ENCODE measurements around the gene PROK1. TPM values are rescaled to one million over a fixed set of nuclear protein-coding genes. Genes with fewer than 3 reads are reported as not detected.
"Not testable (repeated sequence)": the region's sequence is repeated elsewhere in the genome, so short reads cannot be mapped to it uniquely, and the experiment has no call there.

The PROK1 gene, protein sequence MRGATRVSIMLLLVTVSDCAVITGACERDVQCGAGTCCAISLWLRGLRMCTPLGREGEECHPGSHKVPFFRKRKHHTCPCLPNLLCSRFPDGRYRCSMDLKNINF
- total RNA-seq = not detected in 2 replicates

DNA sequence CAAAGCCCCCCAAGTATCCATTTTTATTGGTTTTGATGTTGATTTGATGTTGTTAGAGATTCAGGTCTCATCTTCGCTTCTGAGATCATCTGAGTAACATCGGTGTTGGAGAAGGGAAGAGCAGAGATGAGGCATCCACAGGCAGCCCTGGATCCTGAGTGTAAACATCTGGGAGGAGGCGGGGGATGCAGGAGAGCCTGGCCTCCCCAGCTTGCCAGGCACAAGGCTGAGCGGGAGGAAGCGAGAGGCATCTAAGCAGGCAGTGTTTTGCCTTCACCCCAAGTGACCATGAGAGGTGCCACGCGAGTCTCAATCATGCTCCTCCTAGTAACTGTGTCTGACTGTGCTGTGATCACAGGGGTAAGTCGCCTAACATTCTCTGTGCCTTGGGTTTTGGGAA lies at the start of gene PROK1:
PROK1 (plus strand) TSS at position 221 of the 400 bp plus-strand sequence; CDS start at position 289, 68 bp downstream.
- no peak for DNase-seq (ENCODE audit: low read depth)

DNA sequence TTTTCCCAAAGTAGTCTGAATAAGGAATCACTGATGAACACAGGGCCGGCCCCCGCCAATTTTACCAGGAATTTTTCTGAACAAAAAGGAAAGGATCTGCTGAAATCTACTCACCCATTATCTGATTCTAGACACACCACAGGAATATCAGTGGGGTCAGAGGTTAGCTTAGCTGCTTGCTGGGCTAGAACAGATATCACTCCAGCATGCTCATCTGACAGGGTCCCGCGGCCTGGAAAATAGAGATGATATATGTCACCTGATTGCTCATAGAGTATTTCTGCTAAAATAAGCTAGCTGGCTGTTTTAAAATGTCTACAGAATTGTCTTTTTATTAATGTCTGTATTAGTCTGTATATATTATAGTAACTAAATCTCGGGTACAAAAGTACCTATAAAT lies 47.1 kb upstream of the PROK1 start:
- DNase-seq (ENCODE audit: low read depth) = no peak

DNA sequence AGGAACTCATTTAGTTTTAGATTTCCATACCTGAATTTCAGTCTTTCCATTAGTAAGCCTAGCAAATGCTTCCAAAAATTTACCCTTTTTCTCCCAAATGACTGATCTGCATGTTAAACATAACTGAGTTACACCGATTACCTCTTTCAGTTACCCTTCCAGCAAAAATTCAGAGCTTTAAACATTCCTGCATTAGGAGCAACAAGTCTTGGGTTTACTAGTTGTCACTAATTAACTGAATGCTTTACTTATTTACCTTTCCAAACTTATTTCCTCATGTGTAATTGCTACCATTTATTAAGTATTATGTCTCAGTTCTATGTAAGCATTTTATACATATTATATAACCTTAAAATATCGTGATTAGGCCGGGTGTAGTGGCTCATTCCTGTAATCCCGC lies 46.5 kb upstream of the PROK1 start:
- DNase-seq (ENCODE audit: low read depth) = peak; percentile 70

DNA sequence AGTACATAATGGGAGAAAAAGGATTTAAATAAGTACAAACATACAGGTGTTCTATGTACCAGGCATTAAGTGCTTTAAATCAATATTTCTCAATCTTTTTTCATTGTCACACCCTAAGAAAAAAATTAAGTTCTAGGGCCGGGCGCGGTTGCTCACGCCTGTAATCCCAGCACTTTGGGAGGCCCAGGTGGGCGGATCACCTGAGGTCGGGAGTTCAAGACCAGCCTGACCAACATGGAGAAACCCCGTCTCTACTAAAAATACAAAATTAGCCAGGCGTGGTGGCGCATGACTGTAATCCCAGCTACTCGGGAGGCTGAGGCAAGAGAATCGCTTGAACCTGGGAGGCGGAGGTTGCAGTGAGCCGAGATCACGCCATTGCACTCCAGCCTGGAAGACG lies 44.5 kb upstream of the PROK1 start:
- DNase-seq (ENCODE audit: low read depth) = not testable (repeated sequence)

DNA sequence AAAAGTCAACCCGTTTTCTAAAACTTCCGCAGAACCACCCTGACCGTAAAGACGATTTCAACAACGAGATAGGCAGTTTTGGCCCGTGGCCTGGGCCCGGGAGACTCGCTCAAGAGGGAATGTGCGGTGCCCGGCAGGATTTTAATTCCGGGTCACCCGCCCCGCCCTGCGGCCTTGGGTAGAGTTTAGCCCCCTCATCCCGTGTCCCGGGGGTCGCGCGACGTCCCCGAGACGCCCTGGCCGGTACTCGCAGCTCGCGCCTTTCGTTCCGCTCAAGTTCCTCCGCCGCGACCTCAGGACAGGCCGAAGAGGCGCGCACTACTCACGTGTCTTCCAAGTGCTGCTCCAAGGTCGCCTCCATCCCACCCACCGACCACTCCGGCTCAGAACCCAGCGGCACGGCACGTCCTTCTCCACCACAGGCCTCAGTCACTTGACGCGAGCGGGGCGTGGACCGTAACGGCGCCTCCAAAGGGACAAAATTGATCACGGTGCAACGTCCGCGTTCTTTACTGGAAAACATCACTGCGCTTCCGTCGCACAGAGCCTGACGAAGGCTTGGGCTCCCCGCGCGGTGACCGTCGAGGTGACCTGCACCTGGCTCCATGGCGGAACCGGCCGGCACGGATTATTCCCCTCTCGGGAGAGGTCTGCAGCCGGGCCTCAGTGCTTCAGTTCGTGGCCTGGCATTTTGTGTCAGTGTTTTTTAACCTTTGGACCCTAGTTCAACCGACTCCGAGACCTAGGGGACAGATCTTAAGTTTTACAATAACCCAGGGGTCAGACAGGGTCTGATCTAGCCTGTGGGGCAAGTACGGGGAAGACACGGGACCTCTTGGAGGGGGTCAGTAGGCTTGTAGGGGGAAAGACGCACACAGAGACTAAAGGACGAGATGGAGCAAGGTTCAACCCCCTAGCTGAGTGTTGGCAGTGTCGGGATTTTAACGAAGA lies 43.4 kb upstream of the PROK1 start, which contains the start of gene LAMTOR5:
LAMTOR5 (minus strand) TSS at position 435 of the 951 bp plus-strand sequence; CDS start at position 361, 74 bp downstream.
- DNase-seq (ENCODE audit: low read depth) = peak; percentile 82

DNA sequence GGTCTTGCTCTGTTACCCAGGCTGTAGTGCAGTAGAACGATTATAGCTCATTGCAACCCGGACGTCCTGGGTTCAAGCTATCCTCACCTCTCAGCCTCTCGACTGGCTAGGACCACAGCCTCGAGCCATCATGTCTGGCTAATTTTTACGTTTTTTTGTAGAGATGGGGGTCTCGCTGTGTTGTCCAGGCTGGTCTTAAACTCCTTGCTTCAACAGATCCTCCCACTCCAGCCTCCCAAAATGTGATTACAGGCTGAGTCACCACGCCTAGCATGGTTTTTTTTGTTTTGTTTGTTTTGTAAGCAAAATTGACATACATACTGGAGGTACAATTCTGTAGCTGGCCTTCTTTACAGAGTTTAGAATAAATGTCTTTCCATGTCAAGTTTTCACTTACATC lies 42.5 kb upstream of the PROK1 start:
- DNase-seq (ENCODE audit: low read depth) = no peak

DNA sequence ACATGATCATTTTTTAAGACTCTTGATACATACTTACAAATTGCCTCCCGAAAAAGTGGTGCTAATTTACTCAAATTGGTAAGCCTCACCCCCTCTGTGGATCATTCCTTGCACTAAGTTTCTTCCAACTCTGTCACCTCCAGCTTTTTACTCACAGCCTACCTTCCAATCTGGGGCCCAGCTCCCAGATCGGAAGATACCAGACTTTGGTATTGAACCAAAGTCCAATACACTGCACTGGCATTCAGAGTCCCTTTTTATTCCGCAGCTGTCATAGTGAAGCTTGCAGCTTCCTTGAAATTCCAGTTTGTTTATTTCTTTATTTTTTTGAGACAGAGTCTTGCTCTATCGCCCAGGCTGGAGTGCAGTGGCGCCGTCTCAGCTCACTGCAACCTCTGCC lies 41.6 kb upstream of the PROK1 start:
- DNase-seq (ENCODE audit: low read depth) = no peak

DNA sequence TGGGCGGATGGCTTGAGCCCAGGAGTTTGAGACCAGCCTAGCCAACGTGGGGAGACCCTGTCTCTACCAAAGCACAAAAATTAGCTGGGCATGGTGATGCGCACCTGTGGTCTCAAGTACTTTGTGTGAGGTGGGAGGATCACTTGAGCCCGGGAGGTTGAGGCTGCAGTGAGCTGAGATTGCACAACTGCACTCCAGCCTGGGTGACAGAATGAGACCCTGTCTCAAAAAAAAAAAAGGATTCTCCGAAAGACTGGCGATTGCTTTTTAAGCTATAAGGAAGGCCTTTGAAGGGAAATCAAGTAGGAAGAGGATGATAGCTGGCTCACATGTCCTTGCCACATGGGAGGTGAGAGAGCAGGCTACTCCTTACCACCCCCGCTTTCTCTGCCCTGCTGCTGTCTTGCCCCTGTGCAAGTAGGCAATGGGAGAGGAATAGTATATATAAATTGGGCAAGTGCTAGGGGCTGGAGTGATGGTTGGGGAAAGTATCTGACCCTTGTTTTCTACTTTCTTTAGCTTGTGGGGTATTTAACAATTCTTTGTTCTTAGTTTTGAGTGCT lies 39.7 kb upstream of the PROK1 start:
- no peak for DNase-seq (ENCODE audit: low read depth)

DNA sequence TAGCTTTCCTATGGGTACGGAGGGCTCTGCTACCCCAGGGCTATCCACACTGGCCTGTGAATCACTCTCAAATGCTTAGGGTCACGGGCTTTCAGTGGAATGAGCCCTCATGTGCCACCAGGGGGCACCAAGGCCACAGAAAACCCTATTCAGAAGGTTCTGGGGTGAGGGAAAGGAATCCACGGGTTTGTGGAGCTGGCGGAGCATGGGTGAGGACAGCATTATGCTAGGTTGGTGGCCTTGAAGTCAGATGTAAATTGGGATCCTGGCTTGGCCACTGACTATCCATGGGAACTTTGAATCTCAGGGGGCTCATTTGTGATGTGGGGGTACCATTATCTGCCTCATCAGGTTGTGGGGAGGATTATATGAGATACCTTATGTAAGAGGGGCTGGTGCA lies 38.4 kb upstream of the PROK1 start:
- DNase-seq (ENCODE audit: low read depth) = peak; percentile 74

DNA sequence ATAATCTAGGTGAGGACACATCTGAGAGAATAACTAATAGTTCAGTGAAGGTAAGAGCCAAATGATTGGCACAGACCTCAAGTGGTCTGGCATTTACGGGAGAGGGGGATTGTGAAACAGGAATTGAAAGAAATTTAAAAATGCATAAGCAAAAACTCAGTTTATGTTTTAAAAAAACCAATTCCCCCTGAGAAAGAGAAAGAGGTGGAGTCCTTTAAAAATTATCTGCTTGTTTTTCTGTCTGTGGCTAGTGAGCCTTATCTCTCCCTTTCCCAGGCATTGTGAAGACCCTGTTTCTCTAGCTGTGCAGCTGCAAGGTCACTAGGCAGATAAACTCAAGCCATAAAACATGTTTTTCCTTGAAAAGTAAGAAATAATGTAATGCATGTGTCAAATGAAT lies 37.9 kb upstream of the PROK1 start:
- DNase-seq (ENCODE audit: low read depth) = not testable (repeated sequence)

DNA sequence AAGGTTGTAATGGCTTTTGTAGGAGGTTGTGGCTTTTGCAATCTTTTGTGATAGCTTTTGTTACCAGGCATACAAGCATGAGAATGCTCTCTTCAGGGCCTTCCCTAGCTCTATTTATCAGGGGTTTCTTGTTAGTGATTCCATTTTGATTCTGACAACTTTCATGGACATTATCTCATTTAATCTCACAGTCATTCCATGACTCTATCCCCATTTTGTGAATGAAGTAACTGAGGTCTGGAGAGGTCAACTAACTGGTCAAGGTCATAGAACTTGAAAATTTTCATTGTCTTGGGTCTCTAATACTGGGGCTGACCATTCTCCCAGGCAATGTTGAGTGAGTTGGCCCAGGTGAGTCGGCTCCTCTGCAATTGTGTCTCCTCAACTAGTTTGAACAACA lies 32.2 kb upstream of the PROK1 start:
- DNase-seq (ENCODE audit: low read depth) = no peak

DNA sequence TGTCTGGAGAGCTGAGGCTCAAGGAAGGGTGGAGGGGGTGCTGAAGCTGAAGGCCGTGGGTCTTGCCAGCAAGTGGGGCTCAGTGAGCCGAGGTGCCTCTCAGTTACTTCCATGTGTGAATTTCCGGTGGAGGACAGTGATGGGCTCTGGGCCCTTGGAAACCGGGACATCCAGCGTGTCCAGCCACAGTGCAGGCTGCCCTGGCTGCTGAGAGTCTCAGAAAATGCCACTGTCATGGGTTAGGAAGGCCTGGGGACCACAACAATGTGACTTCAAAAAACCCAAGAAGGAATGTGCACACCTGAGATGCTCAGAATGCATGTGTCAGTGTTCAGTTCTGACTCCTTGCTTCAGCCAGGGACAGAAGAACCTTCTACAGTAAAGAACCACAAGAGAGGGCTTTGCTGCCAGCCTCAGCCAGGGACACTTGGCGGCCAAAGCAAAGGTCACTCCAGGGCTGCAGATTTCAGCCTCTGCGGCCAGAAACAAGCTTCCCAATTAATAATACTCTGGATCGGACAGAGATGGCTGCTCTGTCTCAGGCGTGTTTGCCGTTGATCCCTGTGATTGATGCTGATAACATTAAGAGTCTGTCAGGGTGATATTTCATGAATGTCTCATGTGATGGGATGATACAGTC lies 30.8 kb upstream of the PROK1 start:
- no peak for DNase-seq (ENCODE audit: low read depth)

DNA sequence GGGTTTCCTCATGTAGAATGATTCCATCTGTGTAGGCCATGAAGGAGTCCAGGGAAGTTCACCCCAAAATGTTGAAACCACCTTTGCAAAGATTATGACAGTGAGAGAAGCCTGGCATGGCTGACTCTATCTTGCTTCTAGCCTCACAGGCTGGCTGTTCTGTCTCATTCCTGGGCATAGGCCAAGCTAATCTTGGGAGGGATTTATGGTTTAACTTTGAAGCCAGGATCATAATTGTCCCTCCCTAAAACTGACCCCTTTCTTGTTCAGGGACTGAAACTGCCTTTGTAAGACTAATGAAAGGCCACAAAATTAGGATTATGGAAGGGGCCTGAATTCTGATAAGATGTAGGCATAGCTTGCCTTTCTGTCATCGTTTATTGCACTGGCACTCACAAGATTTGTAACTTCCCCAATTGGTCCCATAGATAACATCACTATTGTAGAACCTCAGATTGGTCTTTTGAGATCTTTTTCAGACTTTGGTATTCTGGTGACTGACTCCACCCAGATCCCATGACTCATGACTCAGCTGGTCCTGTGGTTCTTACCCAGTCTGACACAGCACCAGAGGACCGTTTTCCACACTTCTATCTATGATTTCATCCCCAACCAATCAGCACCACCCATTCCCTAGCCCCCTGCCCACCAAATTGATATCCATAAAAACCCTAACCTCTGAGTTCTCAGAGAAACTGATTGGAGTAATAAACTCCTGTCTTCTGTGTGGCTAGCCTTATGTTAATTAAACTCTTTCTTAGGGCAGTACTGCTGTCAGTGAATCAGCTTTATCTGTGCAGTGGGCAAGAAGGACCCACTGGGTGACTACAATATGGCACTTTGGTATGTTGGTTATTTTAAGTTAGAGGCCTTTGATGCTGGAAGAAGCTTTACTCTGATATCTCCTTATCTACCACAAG lies 29.8 kb upstream of the PROK1 start:
- DNase-seq (ENCODE audit: low read depth) = peak; percentile 35

DNA sequence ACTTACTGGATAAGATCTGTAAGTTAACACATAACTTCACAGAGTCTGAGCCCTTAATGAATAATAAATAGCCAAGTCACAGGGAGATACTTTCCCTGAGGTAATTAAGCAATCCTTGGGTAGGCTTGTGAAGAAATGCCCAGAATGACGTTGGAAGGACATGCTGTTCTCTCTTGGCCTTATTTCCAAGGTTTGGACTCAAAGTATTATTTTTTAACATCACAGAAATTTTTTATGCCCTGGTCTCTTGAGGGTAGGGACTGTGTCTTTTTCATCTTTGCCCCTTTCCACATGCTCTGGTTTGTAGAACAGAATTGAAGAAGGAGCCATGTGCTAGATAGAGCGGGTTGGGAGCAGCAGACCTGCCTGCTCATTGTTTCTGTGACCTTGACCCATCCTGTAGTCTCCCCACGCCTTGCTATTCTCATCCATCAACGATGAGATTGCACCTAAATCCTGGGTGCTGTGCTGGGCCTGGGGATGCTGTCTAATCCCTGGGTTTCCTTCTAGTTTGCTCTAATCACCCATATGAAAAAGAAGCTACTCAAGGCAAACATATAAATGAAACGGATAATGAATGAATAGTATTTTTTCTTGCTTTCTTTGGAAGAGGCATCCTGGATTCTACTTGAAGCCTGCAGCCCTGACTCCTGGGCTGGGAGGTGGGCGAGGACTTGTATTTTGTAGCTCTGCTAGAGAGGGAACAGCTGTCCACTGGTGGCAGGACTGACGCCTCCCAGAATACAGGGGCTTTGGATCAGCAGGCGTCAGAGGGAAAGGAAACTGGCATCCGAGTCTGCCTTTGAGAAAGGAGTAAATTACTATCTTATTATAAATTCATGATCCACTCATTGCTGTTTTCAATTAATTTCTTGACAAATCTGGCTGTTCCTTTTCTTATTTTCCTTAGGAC lies 26.0 kb upstream of the PROK1 start:
- DNase-seq (ENCODE audit: low read depth) = no peak

DNA sequence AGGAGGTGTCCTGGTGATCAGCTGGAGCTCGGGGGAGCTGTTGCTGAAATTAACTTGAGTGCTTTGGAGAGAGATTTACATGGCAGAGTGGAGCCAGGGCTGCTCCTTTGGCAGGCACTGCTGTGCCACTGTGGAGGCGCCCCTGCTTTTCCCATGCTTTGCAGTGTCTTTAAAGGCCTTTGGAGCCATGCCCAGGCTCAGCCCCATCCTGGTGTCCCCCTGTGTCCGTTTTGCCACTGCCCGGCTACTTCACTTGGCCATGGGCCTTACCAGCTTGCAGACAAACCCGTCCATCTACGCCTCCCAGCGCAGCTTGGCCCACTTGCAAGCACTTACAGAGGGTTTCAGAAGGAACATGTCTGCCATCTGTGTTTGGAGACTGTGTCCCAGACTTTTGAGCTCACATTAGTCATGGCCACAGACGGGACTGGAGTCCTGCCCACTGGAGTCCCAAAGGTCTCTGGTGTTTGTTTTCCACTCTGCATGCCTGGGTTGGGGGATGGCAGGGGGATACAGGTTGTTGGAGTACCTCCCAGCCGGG lies 25.3 kb upstream of the PROK1 start:
- DNase-seq (ENCODE audit: low read depth) = no peak

DNA sequence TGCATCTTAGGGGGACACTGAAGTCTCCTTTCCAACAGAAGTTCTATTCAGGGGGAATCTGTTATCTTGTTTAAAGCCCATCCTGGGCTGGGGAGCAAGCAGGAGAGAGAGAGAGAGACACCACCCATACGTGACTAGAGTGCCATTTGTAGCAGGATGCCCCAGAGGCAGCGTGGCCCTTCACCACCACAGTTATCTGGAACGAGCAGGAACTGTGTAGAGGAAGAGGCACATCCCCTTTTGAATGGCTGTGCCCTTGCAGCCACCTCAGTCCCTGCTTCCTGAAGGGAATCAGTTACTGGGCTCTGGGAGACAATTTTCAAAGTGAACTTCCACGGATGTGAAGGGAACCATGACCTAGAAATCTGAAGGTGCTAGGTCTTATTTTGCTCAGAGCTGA lies 24.1 kb upstream of the PROK1 start:
- DNase-seq (ENCODE audit: low read depth) = no peak

DNA sequence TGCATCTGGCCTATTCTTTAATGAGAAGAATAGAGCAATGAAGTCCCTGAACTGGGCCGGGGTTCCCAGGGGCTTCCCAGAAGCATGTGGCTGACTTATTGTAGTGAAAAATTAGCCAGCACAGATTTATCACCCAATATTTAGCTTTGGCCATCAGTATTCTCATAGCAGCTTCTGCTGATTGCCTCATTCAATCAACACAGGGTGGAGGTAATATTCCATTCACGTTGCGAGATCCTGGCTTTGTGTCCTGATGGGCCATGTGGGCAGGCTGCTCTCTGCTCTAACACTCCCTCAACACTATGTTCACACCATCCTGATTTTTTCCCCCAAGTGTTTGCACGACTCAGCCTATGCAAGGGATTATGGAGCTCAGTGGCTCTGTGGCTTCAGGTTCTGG lies 22.0 kb upstream of the PROK1 start:
- no peak for DNase-seq (ENCODE audit: low read depth)

DNA sequence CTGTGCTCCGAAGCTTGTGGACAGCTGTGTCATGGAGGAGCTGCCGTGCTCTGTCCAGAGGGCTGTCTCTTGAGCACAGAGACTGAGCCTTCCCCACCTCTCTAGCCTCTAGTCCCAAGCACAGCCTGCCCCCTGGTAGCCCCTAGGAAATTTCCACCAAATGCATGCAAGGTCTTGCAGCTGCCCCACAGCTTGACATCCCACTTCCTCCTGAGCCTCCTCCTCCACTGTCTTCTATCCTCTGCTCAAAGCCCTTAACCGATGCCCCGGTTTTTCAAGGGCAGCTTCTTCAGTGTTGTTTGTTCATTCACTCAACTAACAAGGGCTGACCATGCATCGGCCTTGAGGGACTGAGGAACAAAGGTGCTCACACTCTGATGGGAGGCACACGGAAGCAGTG lies 20.6 kb upstream of the PROK1 start:
- DNase-seq (ENCODE audit: low read depth) = no peak

DNA sequence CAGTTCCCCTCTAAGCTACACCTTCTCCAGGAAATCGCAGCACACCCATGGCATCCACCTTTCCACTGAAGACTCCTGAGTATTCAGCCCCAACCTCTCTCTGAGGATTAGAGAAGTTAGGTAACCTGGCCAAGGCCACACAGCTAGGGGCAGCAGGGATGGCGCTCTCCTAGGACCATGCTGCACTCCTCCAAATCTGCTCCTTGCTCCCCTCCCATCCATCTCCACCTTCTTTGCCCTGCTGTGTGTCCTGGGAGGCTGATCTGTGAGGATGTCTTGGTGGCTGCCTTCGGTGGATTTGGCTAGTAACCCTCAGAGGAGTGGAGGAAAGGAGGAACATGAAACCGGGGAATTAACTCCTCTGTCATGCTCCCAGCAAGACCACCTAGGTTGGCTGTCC lies 20.0 kb upstream of the PROK1 start:
- DNase-seq (ENCODE audit: low read depth) = no peak

DNA sequence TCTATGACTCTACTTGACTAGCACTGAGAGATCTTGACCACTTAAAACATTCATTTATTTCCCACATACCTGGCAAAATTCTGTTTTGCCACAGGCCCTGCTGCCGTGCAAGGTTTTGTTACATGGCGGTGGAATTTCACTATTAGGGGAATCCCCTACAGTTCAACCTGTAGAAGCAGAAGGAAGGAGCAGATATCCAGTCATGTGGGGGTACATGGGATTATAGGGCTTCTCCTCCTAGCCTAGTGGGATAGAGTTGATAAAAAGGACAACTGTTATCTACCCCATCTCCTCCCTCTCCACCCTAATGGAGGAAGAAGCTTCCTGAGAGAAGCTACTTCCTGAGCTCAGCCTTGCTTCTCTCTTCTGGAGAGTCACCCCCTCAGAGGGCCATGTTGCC lies 17.7 kb upstream of the PROK1 start:
- no peak for DNase-seq (ENCODE audit: low read depth)

All from renal cortical epithelial cell (primary cell).